ENCODE data around the gene FMR1.

The FMR1 gene

DNA sequence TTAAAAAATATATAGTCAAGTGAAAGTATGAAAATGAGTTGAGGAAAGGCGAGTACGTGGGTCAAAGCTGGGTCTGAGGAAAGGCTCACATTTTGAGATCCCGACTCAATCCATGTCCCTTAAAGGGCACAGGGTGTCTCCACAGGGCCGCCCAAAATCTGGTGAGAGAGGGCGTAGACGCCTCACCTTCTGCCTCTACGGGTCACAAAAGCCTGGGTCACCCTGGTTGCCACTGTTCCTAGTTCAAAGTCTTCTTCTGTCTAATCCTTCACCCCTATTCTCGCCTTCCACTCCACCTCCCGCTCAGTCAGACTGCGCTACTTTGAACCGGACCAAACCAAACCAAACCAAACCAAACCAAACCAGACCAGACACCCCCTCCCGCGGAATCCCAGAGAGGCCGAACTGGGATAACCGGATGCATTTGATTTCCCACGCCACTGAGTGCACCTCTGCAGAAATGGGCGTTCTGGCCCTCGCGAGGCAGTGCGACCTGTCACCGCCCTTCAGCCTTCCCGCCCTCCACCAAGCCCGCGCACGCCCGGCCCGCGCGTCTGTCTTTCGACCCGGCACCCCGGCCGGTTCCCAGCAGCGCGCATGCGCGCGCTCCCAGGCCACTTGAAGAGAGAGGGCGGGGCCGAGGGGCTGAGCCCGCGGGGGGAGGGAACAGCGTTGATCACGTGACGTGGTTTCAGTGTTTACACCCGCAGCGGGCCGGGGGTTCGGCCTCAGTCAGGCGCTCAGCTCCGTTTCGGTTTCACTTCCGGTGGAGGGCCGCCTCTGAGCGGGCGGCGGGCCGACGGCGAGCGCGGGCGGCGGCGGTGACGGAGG, at the start of gene FMR1:
TSS of gene FMR1 (plus strand) at position 728 of the 831 bp plus-strand sequence. CDS start 261 bp downstream, outside the sequence.
- peak; percentile 89 for DNase-seq (ENCODE audit: low read depth)

DNA sequence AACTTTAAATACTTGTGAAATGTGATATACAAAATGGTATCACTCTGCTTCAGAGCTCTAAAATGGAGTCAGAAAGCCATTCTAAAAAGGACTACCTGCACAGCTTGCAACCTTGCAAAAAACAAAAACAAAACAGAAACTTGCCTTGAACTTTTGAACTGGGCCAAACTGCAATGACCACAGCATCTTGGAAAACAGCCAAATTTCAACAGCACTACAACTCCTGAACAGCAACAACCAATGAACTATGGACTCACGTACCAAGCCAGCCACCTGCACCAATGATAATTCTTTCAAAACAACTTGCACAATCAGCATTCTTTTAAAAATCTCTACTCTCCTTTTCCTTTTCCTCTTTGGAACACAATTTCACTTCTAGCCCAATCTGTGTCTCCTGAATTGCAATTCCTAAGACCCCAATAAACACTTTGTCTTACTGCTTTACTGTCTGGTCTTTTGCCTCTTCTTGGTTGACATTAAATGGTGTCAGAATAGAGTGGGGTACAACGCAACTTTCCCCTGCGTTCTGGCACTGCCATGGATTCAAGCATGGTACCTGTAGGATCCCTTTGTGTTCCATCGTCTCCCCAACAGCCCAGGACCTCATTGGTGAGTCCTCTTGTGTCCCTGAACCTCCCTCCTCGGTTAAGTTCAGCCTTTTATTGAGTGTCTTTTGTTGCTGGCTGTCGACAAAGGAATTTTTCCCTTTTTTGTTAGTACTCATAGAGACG, 35.7 kb upstream of the FMR1 start:
- no peak for DNase-seq (ENCODE audit: low read depth)

DNA sequence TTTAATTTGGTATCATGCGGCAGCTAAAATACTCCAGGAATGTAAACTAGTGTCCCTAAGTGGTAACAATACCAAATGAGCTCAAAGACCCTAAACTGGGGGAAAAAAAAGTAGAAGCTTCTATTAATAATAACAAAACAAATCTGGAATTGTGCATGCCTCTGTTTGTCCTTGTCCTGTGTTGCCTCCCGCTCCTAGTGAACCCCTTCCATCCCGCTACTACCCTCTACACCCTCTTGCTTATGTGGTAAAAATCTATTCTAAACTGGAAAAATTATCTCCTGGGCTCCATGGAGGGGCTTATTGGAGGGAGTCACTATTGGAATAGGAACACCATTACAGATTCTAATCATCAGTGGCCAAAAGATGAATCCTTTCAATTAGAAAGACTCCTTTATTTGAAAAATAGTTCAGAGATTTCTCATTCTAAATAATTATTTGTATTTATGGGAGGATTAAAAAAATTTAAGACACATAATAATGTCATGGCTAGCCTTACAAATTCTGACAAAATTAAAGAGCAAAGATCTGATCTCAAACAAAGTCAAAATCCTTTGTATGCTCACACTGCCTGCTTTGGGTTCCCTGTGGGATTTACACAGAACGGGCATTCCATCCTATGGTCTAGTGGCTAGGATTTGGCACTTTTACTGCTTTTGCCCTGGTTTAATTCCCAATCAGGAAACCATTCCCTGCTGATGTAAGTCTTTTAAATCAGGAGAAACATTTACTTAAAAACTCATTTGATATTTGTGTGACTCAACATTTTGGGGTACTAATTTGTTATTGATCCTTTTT, 34.7 kb upstream of the FMR1 start:
- no peak for DNase-seq (ENCODE audit: low read depth)

DNA sequence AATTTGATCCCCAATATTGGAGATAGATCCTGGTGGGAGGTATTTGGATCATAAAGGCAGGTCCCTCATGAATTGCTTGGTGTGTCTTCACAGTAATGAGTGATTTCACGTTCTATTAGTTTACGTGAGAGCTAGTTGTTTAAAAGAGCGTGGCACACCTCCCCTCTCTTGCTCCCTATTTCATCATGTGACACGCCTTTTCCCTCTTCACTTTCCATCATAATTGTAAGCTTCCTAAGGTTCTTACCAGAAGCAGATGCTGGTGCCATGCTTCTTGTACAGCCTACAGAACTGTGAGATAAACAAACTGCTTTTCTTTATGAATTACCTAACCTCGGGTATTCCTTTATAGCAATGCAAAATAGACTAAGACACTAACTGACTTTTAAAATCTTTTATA, 34.0 kb upstream of the FMR1 start:
- no peak for DNase-seq (ENCODE audit: low read depth)

DNA sequence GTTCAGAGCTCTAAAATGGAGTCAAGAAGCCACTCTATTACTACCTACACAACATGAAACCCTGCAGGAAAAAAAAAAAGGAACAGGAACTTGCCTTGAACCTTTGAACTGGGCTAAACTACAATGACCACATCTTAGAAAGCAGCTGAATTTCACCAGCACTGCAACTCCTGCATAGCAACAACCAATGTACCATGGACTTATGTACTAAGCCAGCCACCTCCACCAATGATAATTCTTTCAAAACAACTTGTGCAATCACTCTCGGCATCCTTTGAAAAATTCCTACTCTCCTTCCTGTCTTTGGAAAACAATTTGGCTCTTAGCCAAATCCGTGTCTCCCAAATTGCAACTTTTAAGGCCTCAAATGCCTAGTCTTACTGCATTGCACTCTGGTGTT, 26.8 kb upstream of the FMR1 start:
- no peak for DNase-seq (ENCODE audit: low read depth)

DNA sequence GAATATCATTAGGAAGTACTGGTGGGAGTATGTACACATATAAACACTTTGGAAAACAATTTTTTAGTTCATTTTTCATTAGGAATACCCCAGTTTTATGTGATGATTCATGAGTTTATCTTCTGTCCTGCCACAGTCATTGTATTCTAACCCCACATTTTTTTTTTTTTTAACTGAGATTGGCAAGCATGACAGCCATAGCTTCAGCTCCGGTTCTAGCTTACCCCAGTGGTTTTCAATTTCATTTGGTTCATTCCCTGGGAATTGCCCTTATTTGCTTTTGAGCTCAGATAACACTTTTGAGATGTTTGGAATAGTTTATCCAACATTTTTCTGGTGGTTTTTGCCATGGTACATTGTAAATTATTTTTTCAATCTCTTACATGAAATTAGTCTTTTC, 21.0 kb upstream of the FMR1 start:
- DNase-seq (ENCODE audit: low read depth): no peak

DNA sequence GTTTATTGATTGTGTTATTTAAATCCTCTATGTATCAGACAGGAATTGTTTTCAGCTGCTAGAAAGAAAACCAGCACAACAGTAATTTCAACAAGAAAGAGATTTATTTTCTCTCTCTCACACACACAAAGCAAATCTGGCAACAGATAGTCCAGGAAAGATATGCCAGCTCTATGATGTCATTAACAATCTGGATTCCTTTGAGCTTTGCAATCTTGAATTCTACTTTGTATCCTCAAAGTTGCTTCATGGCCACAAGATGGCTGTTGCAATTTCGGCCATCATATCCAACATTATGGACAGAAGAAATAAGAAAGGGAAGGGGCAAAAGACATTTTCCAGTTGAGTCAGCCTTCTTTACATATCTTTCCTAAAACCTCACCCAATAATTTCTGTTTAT, 19.8 kb upstream of the FMR1 start:
- DNase-seq (ENCODE audit: low read depth): no peak

DNA sequence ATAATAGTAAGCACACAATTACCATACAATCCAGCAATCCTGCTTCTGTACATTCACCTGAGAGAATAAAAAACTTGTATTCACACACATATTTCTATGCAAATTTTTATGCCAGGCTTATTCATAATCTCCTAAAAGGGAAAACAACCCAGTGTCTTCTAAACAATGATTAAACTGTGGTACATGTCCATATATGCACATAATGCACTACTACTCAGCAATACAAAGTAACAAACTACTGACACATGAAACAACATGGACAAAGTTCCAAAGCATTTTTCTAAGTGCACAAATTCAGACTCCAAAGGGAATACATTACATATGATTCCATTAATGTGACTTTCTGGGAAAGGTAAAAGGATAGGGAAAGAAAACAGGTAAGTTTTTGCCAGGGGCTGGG, 18.0 kb upstream of the FMR1 start:
- no peak for DNase-seq (ENCODE audit: low read depth)

DNA sequence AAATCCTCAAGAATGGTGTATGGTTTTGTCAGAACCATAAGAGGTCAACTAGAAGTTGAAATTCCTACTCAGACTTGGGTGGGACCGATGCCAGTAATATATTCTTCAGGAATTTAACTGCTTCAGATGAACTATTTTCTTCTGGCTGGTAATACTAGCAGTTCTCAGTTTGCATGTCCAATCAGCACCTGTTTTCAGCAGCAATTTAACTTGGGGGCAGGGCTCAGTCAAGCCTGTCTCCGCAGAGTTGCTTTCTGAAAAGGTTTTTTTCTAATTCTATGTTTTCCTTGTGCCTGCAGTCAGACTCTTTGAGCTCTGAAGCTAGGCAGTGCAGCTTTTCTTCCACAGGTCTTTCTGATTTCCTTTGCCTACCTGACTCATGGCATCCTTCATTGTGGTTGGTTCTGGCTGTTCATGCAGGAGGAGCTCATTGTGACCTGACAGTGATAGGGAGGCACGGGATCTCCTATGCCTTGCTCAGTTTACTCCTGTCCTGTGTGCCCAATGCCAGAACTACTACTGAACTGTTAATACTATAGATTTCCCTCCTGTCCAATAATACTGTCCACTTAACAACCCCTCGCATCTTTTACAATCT, 17.3 kb upstream of the FMR1 start:
- DNase-seq (ENCODE audit: low read depth): no peak

DNA sequence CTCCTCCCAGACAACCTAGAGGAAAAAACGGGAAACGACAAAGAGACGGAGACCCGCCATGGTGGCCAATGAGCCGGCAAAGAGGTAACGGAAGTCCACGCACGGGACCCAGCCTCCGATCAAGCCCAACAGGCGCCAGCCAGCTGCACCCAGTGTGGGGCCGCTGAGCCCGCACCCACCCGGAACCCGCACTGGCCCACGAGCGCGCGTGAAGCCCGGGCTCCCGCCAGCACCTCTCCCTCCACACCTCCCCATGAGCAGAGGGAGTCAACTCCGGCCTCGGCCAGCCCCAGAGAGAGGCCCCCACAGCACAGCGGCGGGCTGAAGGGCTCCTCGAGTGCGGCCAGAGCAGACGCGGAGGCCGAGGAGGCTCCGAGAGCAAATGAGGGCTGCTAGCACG, 14.6 kb upstream of the FMR1 start:
- DNase-seq (ENCODE audit: low read depth): no peak

DNA sequence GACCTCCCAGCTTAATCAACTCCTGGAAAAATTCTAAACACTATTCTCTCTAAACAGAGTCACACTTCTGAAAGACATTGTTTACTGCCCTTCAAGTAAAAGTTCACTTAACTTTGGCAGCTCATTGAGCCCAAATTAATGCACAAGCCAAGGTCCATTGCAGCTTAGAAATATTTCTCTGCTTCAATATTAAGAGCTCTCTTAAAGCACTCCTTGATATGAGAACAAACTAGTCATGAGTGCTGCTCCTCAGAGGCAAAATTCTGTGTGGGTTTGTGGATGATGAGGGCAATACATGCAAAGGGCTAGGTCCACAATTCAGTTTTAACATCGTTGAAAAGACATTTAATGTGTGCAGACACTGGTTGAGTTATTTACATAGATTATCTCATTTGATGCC, 12.8 kb upstream of the FMR1 start:
- no peak for DNase-seq (ENCODE audit: low read depth)

DNA sequence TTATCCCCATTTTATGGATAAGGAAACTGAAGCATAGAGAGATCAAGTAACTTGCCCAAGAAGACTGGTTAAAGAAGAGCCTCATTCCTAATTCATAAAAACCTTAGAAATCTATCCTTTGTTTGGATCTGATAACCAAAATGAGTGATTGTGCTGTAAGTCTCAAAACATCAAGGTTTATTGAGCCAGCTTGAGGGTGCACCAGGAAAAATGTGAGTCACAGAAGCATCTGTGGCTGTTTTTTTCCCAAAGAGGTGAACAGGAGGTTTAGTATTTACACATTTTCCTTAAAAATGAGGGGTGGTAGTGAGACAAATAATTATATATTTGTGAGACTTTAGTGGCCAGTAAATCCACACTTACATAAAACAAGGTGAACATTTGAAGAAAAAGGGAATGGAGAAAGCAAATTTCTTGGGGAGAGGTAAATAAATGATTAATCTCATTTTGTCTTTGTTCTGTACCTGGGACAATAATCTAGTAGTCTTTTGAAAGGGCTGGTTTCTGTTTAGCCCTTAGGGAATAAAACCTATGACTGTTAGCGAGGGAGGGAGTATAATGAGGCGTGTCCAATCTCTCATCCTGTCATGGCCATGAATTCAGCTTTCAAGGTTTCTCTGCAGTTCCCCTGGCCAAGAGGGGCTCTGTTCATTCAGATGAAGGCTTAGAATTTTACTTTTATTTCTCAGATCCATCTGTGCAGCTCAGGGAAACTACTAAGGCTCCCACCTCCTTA, 12.2 kb upstream of the FMR1 start:
- no peak for DNase-seq (ENCODE audit: low read depth)

DNA sequence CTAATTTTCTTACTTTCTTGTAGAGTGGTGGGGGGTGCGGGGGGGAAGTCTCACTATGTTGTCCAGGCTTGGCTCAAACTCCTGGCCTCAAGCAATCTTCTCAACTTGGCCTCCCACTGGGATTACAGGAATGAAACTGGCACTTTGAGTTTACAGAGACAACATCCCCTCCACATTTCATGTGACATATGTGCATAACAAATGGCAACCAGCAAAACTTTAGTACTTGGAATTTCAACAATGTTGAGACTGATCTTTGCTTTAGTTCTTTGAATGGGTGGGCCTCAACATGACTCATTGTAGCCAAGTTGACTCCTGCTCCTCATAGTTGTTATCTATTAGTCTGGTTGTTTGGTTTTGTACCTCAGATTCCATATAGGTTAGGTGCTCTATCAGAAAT, 11.4 kb upstream of the FMR1 start:
- no peak for DNase-seq (ENCODE audit: low read depth)

DNA sequence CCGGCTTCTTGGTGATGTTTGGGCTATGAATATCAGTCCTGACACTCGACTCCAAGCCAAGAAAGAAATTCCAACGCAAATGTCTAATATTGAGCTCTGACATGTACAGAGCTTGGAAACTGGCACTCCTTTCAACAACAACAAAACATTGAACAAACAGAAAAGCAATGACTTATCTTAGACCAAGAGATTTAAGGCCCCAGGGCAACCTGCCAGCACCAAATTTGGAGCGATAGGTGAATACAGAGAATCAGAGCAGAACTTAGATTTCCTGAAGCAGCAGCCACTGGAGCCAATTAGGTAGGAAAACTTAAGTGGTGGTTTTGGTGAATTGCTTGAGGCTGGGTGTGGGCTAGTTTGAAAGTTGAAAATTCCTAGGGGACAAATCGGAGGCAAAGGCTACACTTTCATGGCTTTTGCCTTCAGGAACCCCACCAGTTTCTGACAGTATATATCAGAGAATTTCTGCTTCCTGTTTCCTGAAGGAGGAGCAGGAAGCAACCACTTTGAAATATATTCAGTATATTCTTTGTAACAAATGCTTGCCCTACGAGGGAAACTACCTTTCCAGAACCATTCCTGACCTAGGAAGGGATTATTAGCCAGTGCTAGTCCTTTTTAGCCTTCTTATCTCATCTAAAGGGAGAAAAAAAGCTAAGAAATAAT, 10.1 kb upstream of the FMR1 start:
- DNase-seq (ENCODE audit: low read depth): no peak

DNA sequence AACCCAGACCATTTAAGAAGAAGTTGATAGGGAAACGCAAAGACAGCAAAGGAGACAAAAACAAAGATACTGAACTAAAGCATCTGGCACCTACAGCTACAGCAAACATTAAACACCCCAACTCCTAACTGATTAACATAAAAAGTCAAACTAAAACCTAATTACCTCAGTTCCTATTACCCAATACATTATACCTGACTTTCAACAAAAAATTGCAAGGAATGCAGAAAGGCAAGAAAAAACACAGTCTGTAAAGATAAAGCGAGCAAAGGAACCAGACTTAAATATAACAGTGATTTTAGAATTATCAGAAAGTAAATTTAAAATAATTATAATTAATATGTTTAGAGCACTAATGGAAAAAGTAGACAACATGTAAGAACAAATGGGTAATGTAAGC, 9.4 kb upstream of the FMR1 start:
- no peak for DNase-seq (ENCODE audit: low read depth)

DNA sequence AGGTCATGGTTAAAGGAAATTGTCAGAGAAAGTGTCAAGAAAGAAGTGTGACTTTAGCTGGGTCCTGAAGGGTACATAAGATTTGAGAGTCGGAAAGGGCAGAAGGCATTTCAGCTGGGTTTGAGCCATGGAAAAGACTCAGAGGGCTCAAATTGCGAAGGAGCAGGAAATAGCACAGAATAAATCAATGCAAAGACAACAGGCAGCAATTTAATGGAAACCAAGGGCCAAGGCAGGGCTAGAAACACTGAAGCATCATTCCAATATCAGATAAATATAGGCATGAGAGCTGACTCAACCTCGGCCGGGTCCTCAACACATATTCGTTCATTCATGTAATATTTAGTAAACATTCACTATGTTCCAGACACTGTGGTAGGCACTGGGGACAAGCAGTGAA, 3.6 kb upstream of the FMR1 start:
- no peak for DNase-seq (ENCODE audit: low read depth)

DNA sequence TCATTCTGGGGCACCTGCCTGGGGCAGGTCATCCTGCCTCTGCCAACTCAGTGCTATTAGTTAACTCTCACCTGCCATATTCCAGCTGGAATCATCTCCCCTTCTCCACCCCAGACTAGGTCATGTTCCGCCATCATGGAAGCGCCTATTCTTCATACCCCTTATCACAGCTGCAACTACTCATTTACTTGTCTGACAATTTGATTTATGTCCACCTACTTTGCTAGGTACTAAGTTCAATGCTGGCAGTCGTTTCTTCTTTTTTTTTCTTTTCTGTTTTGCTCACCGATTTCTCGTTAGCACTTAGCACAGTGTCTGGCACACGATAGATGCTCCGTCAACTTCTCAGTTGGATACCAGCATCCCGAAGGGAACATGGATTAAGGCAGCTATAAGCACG, 1.1 kb upstream of the FMR1 start:
- no peak for DNase-seq (ENCODE audit: low read depth)

DNA sequence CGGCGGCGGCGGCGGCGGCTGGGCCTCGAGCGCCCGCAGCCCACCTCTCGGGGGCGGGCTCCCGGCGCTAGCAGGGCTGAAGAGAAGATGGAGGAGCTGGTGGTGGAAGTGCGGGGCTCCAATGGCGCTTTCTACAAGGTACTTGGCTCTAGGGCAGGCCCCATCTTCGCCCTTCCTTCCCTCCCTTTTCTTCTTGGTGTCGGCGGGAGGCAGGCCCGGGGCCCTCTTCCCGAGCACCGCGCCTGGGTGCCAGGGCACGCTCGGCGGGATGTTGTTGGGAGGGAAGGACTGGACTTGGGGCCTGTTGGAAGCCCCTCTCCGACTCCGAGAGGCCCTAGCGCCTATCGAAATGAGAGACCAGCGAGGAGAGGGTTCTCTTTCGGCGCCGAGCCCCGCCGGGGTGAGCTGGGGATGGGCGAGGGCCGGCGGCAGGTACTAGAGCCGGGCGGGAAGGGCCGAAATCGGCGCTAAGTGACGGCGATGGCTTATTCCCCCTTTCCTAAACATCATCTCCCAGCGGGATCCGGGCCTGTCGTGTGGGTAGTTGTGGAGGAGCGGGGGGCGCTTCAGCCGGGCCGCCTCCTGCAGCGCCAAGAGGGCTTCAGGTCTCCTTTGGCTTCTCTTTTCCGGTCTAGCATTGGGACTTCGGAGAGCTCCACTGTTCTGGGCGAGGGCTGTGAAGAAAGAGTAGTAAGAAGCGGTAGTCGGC, 528 bp downstream of the FMR1 start:
- DNase-seq (ENCODE audit: low read depth): peak; percentile 6

DNA sequence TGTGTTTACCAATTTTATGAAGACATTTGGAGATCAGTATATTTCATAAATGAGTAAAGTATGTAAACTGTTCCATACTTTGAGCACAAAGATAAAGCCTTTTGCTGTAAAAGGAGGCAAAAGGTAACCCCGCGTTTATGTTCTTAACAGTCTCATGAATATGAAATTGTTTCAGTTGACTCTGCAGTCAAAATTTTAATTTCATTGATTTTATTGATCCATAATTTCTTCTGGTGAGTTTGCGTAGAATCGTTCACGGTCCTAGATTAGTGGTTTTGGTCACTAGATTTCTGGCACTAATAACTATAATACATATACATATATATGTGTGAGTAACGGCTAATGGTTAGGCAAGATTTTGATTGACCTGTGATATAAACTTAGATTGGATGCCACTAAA, 1.9 kb downstream of the FMR1 start:
- DNase-seq (ENCODE audit: low read depth): no peak

DNA sequence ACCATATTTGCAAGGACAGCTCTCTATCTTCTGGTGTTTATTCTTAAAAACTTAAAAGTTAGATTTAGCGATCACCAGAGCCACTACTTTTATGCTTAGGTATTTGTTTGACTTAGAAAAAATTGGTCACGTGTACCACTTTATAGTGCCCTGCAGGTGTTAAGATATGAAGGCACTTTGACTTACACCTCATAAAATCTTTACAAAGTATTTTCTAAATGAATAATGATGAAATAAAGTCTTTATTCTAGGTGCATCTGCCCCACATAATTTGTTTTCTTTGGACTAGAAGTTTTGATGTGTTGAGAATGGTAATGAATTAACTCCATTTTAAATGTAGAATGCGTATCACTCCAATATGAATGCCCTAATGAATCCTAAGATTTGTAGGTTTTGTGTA, 2.9 kb downstream of the FMR1 start:
- no peak for DNase-seq (ENCODE audit: low read depth)

Data from activated T-helper 9 cell treated with anti-CD3 and anti-CD28 coated beads, Interleukin-2, amount 50 U/mL, for 16 hours (primary cell).